ENCODE results near the gene CD81.
A peak's percentile ranks its signal among the peaks of the same experiment; 100 is the strongest.

The CD81 gene

GRCh38 chr11:2426826-2427521 is 49.9 kb downstream of the CD81 start:
- TF ChIP-seq REST (IDR thresholded peaks at IDR 0.05; ENCODE audit: low read depth), result no peak
- TF ChIP-seq TAF1 (IDR thresholded peaks at IDR 0.05; ENCODE audit: low read depth), result no peak
- TF ChIP-seq EP300 (IDR thresholded peaks at IDR 0.05; ENCODE audit: borderline replicate concordance), result no peak
- no peak for TF ChIP-seq NFIC (IDR thresholded peaks at IDR 0.05)
- TF ChIP-seq TCF12 (IDR thresholded peaks at IDR 0.05; ENCODE audit: low read depth), result no peak
- TF ChIP-seq ZBTB7A (IDR thresholded peaks at IDR 0.05; ENCODE audit: low read depth), result no peak
- TF ChIP-seq USF1 (IDR thresholded peaks at IDR 0.05), result no peak
- TF ChIP-seq RAD21 (IDR thresholded peaks at IDR 0.05; ENCODE audit: low read depth), result no peak
- no peak for TF ChIP-seq FOXM1 (IDR thresholded peaks at IDR 0.05; ENCODE audit: borderline replicate concordance, low read depth)
- no peak for TF ChIP-seq CREB1 (IDR thresholded peaks at IDR 0.05; ENCODE audit: low read depth)
- TF ChIP-seq CEBPB (IDR thresholded peaks at IDR 0.05), result no peak

GRCh38 chr11:2427721-2428321 is 50.7 kb downstream of the CD81 start:
- no peak for TF ChIP-seq NFIC (IDR thresholded peaks at IDR 0.05)
- TF ChIP-seq ZBTB7A (IDR thresholded peaks at IDR 0.05; ENCODE audit: low read depth), result no peak
- TF ChIP-seq TAF1 (IDR thresholded peaks at IDR 0.05; ENCODE audit: low read depth), result no peak
- TF ChIP-seq USF1 (IDR thresholded peaks at IDR 0.05), result no peak
- TF ChIP-seq RAD21 (IDR thresholded peaks at IDR 0.05; ENCODE audit: low read depth), result no peak
- TF ChIP-seq CEBPB (IDR thresholded peaks at IDR 0.05), result no peak

- TF ChIP-seq RAD21 (IDR thresholded peaks at IDR 0.05; ENCODE audit: low read depth) (peak; percentile 99), TAF1 (IDR thresholded peaks at IDR 0.05; ENCODE audit: low read depth) (no peak)
Observed at GRCh38 chr11:2428322-2428795, 51.2 kb downstream of the CD81 start.

- TF ChIP-seq FOXM1 (IDR thresholded peaks at IDR 0.05; ENCODE audit: borderline replicate concordance, low read depth) (no peak), NFIC (IDR thresholded peaks at IDR 0.05) (no peak), CEBPB (IDR thresholded peaks at IDR 0.05) (no peak), EP300 (IDR thresholded peaks at IDR 0.05; ENCODE audit: borderline replicate concordance) (no peak), TAF1 (IDR thresholded peaks at IDR 0.05; ENCODE audit: low read depth) (no peak), TCF12 (IDR thresholded peaks at IDR 0.05; ENCODE audit: low read depth) (no peak), EGR1 (IDR thresholded peaks at IDR 0.05) (no peak), RAD21 (IDR thresholded peaks at IDR 0.05; ENCODE audit: low read depth) (no peak)
Observed at GRCh38 chr11:2431395-2431794, 54.3 kb downstream of the CD81 start.

GRCh38 chr11:2432171-2432621 is 55.1 kb downstream of the CD81 start:
- TF ChIP-seq ZBTB7A (IDR thresholded peaks at IDR 0.05; ENCODE audit: low read depth) (no peak), RAD21 (IDR thresholded peaks at IDR 0.05; ENCODE audit: low read depth) (no peak), YY1 (IDR thresholded peaks at IDR 0.05; ENCODE audit: low read depth) (no peak), CEBPB (IDR thresholded peaks at IDR 0.05) (no peak), MAX (IDR thresholded peaks at IDR 0.05) (no peak), EGR1 (IDR thresholded peaks at IDR 0.05) (no peak), CREB1 (IDR thresholded peaks at IDR 0.05; ENCODE audit: low read depth) (no peak), FOXM1 (IDR thresholded peaks at IDR 0.05; ENCODE audit: borderline replicate concordance, low read depth) (no peak)

- TF ChIP-seq CREB1 (IDR thresholded peaks at IDR 0.05; ENCODE audit: low read depth) (no peak), TAF1 (IDR thresholded peaks at IDR 0.05; ENCODE audit: low read depth) (no peak), TEAD4 (IDR thresholded peaks at IDR 0.05) (no peak), ZBTB7A (IDR thresholded peaks at IDR 0.05; ENCODE audit: low read depth) (no peak), EGR1 (IDR thresholded peaks at IDR 0.05) (no peak), MAX (IDR thresholded peaks at IDR 0.05) (no peak), TCF12 (IDR thresholded peaks at IDR 0.05; ENCODE audit: low read depth) (no peak), USF1 (IDR thresholded peaks at IDR 0.05) (no peak), EP300 (IDR thresholded peaks at IDR 0.05; ENCODE audit: borderline replicate concordance) (no peak), REST (IDR thresholded peaks at IDR 0.05; ENCODE audit: low read depth) (no peak)
Observed at GRCh38 chr11:2432628-2433071, 55.5 kb downstream of the CD81 start.

Data from Ishikawa (cell line).